Endothelial cell of umbilical vein (primary cell): Measurements from ENCODE around the gene KIR3DL2. TPM values are rescaled to one million over a fixed set of nuclear protein-coding genes. Genes with fewer than 3 reads are reported as not detected.

Source experiments
- BruUV-seq: library from RNA; stranded (reverse); fragments of 400-500 nt; replicated peaks from 2 replicates; lab custom pipeline; 2021; lab: Mats Ljungman, UMichigan
- CTCF ChIA-PET: fragments of 300-600, 350-600 bp; sonication (Branson Sonifier 250); formaldehyde crosslinking; loops from one replicate; lab custom pipeline; 2021; ENCODE audit warnings: antibody characterized with exemption, inconsistent platforms; lab: Charles Lee
- POLR2A ChIA-PET: fragments of 300-600, 350-600 bp; sonication (Branson Sonifier 250); formaldehyde crosslinking; loops from one replicate; lab custom pipeline; 2021; ENCODE audit warnings: antibody characterized with exemption, inconsistent platforms; lab: Charles Lee
- DNase-seq: peaks from one replicate; pipeline ENCODE4 v3.0.0-alpha.2; 2011; ENCODE audit warnings: low read depth, low spot score
- FAIRE-seq: peaks from 2 replicates; lab custom pipeline; 2011; peaks lifted over from hg19 to GRCh38; lab: Jason Lieb, UNC
- H2AFZ ChIP-seq: 2 replicates; pipeline ENCODE4 v1.6.0; 2012; ENCODE audit warnings: low read depth, low read length, control low read depth, inconsistent platforms
- H3K27ac ChIP-seq: 2 replicates; pipeline ENCODE4 v1.5.1; 2011; ENCODE audit warnings: low read depth, mild to moderate bottlenecking, control low read depth, low read length, moderate library complexity; ENCODE audit not compliant: insufficient read depth
- H3K27me3 ChIP-seq, 2 experiments: 2 replicates each; pipeline versions ENCODE4 v1.6.0 to v1.6.1; 2011; ENCODE audit warnings: low read length in 2 of 2, mixed read lengths in 1 of 2; ENCODE audit not compliant: control insufficient read depth in 2 of 2, insufficient read depth in 2 of 2
- H3K36me3 ChIP-seq, 2 experiments: 2 replicates in 1 of 2; 3 replicates in 1 of 2; pipeline ENCODE4 v1.5.1; 2011; ENCODE audit warnings: low read length in 2 of 2, mild to moderate bottlenecking in 1 of 2, moderate library complexity in 1 of 2; ENCODE audit not compliant: control insufficient read depth in 2 of 2, insufficient read depth in 2 of 2; ENCODE audit errors: extremely low read depth in 1 of 2
- H3K4me1 ChIP-seq: 3 replicates; pipeline ENCODE4 v1.5.1; 2011; ENCODE audit warnings: mild to moderate bottlenecking, low read length; ENCODE audit not compliant: control insufficient read depth, insufficient read depth; ENCODE audit errors: extremely low read depth
- H3K4me2 ChIP-seq: 2 replicates; pipeline ENCODE4 v1.6.1; 2011; ENCODE audit warnings: low read length, control low read depth, mixed read lengths; ENCODE audit not compliant: insufficient read depth
- H3K4me3 ChIP-seq, 3 experiments: fragments of 200-600 bp in 1 of 3; sonication (generic), shearing (Covaris generic) in 1 of 3; replicated peaks in 1 of 3; 2 replicates each; pipeline ENCODE4 v1.5.1; 2011 to 2016; ENCODE audit warnings: control low read depth in 3 of 3, low read length in 3 of 3, mild to moderate bottlenecking in 2 of 3, inconsistent platforms in 1 of 3, low read depth in 1 of 3, moderate library complexity in 1 of 3; ENCODE audit not compliant: insufficient read depth in 1 of 3
- H3K79me2 ChIP-seq: 2 replicates; pipeline ENCODE4 v1.6.0; 2012; ENCODE audit warnings: low read length, inconsistent platforms; ENCODE audit not compliant: control insufficient read depth, insufficient read depth
- H3K9ac ChIP-seq: replicated peaks from 2 replicates; pipeline ENCODE3; 2011; ENCODE audit warnings: low read length, control low read depth; ENCODE audit not compliant: insufficient read depth; ENCODE audit errors: extremely low read depth
- H3K9me1 ChIP-seq: replicated peaks from 3 replicates; pipeline ENCODE4 v1.6.0; 2011; ENCODE audit warnings: mild to moderate bottlenecking, low read length; ENCODE audit not compliant: control insufficient read depth, insufficient read depth; ENCODE audit errors: extremely low read depth
- H3K9me3 ChIP-seq: replicated peaks from 2 replicates; pipeline ENCODE4 v1.5.1; 2012; ENCODE audit warnings: low read length, inconsistent platforms; ENCODE audit not compliant: control insufficient read depth, insufficient read depth
- H4K20me1 ChIP-seq: replicated peaks from 2 replicates; pipeline ENCODE3; 2011; ENCODE audit warnings: mild to moderate bottlenecking, low read length; ENCODE audit not compliant: control insufficient read depth, insufficient read depth; ENCODE audit errors: extremely low read depth
- CTCF ChIP-seq, 2 donors: IDR thresholded peaks; 1 replicate in 1 of 2; 2 replicates in 1 of 2; pipeline ENCODE4 v1.5.1; 2011; ENCODE audit warnings: low read length in 2 of 2, mild to moderate bottlenecking in 2 of 2, moderate library complexity in 2 of 2, control low read depth in 1 of 2, inconsistent platforms in 1 of 2, low read depth in 1 of 2; ENCODE audit not compliant: insufficient read depth in 1 of 2; ENCODE audit errors: extremely low read depth in 1 of 2
- EZH2 ChIP-seq: IDR thresholded peaks from 2 replicates; pipeline ENCODE4 v1.6.1; 2012; ENCODE audit warnings: borderline replicate concordance, low read depth, mild to moderate bottlenecking, moderate library complexity, low read length, inconsistent platforms; ENCODE audit not compliant: severe bottlenecking
- FOS ChIP-seq: IDR thresholded peaks from 2 replicates; pipeline ENCODE4 v1.6.1; 2011; ENCODE audit warnings: mild to moderate bottlenecking, low read length, moderate library complexity, borderline replicate concordance; ENCODE audit not compliant: insufficient read depth
- GATA2 ChIP-seq: IDR thresholded peaks from 2 replicates; pipeline ENCODE4 v1.7.0; 2011; ENCODE audit warnings: low read depth, mild to moderate bottlenecking, moderate library complexity, mixed read lengths, low read length; ENCODE audit not compliant: insufficient read length, insufficient read depth
- JUN ChIP-seq: IDR thresholded peaks from 2 replicates; pipeline ENCODE4 v1.6.1; 2011; ENCODE audit warnings: borderline replicate concordance, low read depth; ENCODE audit not compliant: insufficient read length, insufficient read depth
- MAX ChIP-seq: IDR thresholded peaks from 2 replicates; pipeline ENCODE4 v1.6.1; 2011; ENCODE audit not compliant: insufficient read depth, insufficient read length
- MYC ChIP-seq: IDR thresholded peaks from one replicate; pipeline ENCODE4 v1.6.1; 2011; ENCODE audit warnings: mild to moderate bottlenecking, low read depth, low read length
- POLR2A ChIP-seq: IDR thresholded peaks from 2 replicates; pipeline ENCODE4 v1.6.1; 2012; ENCODE audit warnings: low read depth, mild to moderate bottlenecking, control low read depth, low read length
- POLR2AphosphoS5 ChIP-seq: IDR thresholded peaks from 2 replicates; pipeline ENCODE4 v1.6.1; 2012; ENCODE audit warnings: low read depth, mild to moderate bottlenecking, control low read depth, low read length, moderate library complexity; ENCODE audit not compliant: insufficient read depth
- dilution Hi-C: fragments of 300-500 bp; cut with MboI; formaldehyde crosslinking; loops from one replicate; pipeline ENCODE4 v1.15.0; 2019; ENCODE audit warnings: low sequenced_read_pairs; ENCODE audit not compliant: extremely low pct_ligation_motif_present
- intact Hi-C: fragments of 100-400 bp; cut with micrococcal nuclease; formaldehyde crosslinking; loops from one replicate; pipeline ENCODE4 v1.10.0; 2022
- polyA plus RNA-seq, 4 experiments: library from polyadenylated mRNA; depleted of rRNA in 3 of 4; stranded (reverse) in 3 of 4; unstranded in 1 of 4; fragments of >200 nt; gene quantifications; 2 replicates each; pipeline versions ENCODE4 v1.2.1 to v1.2.3, GENCODE V29; 2011 to 2012; ENCODE audit warnings: missing spikeins in 1 of 4
- total RNA-seq: library from RNA; stranded (reverse); gene quantifications from 2 replicates; pipeline ENCODE4 v1.2.3, GENCODE V29; 2021

The KIR3DL2 gene
- total and polyA plus RNA-seq, 2 donors (not counting 3 experiments of a cell fraction or from before 2014, with no cell fraction given), result not detected

- Histone ChIP-seq H3K4me2 (no peak overlapping the region), H3K4me1 (no peaks in the 10 kb centered on the region), H3K4me3 (no peak overlapping the region), H3K9me3 (no peaks in the 10 kb centered on the region), H3K9ac (no peak overlapping the region), H3K27me3 (no peaks in the 10 kb centered on the region), H3K9me1 (no peaks in the 10 kb centered on the region), H3K79me2 (no peaks in the 10 kb centered on the region), H4K20me1 (no peaks in the 10 kb centered on the region), H2AFZ (no peak overlapping the region), H3K36me3 (no peaks in the 10 kb centered on the region), H3K27ac (no peak overlapping the region)
- intact Hi-C loops (no loop called here), dilution Hi-C loops (no loop called here)
- no TSS peak for BruUV-seq
- ChIA-PET POLR2A (no interaction called here), CTCF (no interaction called here)
- TF ChIP-seq MYC, result no peak
- no peak for TF ChIP-seq CTCF (IDR thresholded peaks at IDR 0.05; ENCODE audit: extremely low read depth in 1 of 2, insufficient read depth in 1 of 2, low read depth in 1 of 2, low read length in 2 of 2)
- TF ChIP-seq EZH2, result no peak
- no peak for TF ChIP-seq GATA2
- TF ChIP-seq JUN, result no peak
- TF ChIP-seq POLR2AphosphoS5, result no peak
- no peak for TF ChIP-seq FOS
- TF ChIP-seq MAX, result no peak
- no peak for TF ChIP-seq POLR2A
- DNase-seq (no peak), FAIRE-seq (no peak)
Observed at GRCh38 chr19:54888239-54888638, 38.0 kb downstream of the KIR3DL2 start.
